ENCODE measurements around the gene LHFPL2. TPM values are rescaled to one million over a fixed set of nuclear protein-coding genes. Genes with fewer than 3 reads are reported as not detected.

LHFPL2 gene
- total RNA-seq (2014; rRNA removed; shearing (Covaris generic)) (49.4 and 50.8 TPM in 2 replicates), polyA plus RNA-seq (2016; fragmentation: Nextera tagmentation; extraction: Ambion mirVana) (8.8 and 10.6 TPM in 2 replicates)
- long read RNA-seq, partial matches to known transcripts = 1 of 2 reads
- long read RNA-seq, other reads (novel, unspliced or antisense) = 1 of 2 reads

- H2AFZ ChIP-seq = peak within 1 kb of the TSS; percentile 91
- TF ChIP-seq EZH2phosphoT487 (IDR thresholded peaks at IDR 0.05; ENCODE audit: unreplicated experiment) (no peak), REST (IDR thresholded peaks at IDR 0.05; ENCODE audit: unreplicated experiment) (no peak), ZNF114 (CRISPR knock-in tag; IDR thresholded peaks at IDR 0.05) (no peak), POLR2AphosphoS5 (IDR thresholded peaks at IDR 0.05; ENCODE audit: low read depth) (no peak), ETS1 (IDR thresholded peaks at IDR 0.05) (no peak), NANOG (IDR thresholded peaks at IDR 0.05; ENCODE audit: borderline replicate concordance) (no peak), EZH2 (IDR thresholded peaks at IDR 0.05; ENCODE audit: low read depth, unreplicated experiment) (no peak), ZNF462 (CRISPR knock-in tag; IDR thresholded peaks at IDR 0.05) (no peak), CREB1 (CRISPR knock-in tag; IDR thresholded peaks at IDR 0.05; ENCODE audit: low read depth) (no peak), CTCF (conservative IDR thresholded peaks at IDR 0.05; ENCODE audit: low read depth in 2 of 2) (no peak)
- peaks cover 34% of the 10 kb centered on the region for H3K36me3 Mint-ChIP-seq (ENCODE audit: low read depth)
- H3K27ac Mint-ChIP-seq = peak within 1 kb of the TSS; percentile 72
- DNase-seq (ENCODE audit: low spot score) (peak; percentile 85), ATAC-seq (peak; percentile 57)
- H3K4me3 ChIP-seq = peak within 1 kb of the TSS; percentile 94
- no peaks in the 10 kb centered on the region; the same call in 1 of the 2 replicates for H3K36me3 ChIP-seq (ENCODE audit: insufficient read depth)
- H3K4me1 ChIP-seq (ENCODE audit: insufficient read depth) = peaks cover 29% of the 10 kb centered on the region
- H3F3A ChIP-seq (replicated peaks; ENCODE audit: low read depth) = peaks cover 4% of the 10 kb centered on the region
- peaks cover 7% of the 10 kb centered on the region for H3K27me3 Mint-ChIP-seq (ENCODE audit: insufficient read depth, low read depth, poor library complexity)
- peaks cover 23% of the 10 kb centered on the region for H4K20me1 ChIP-seq (replicated peaks; ENCODE audit: insufficient read depth)
- no peaks in the 10 kb centered on the region for H3K9me3 Mint-ChIP-seq
- no peaks in the 10 kb centered on the region for H3K9me2 ChIP-seq (ENCODE audit: insufficient read depth)
- H3K4me3 Mint-ChIP-seq = peak within 1 kb of the TSS; percentile 90
- H3K79me2 ChIP-seq (replicated peaks; ENCODE audit: insufficient read depth) = peaks cover 43% of the 10 kb centered on the region
- H3K4me2 ChIP-seq = peak within 1 kb of the TSS; percentile 91
- no peaks in the 10 kb centered on the region for H3K27me3 ChIP-seq (ENCODE audit: insufficient read depth)
- H3K4me1 Mint-ChIP-seq = peaks cover 35% of the 10 kb centered on the region
- H3K27ac ChIP-seq (ENCODE audit: low read depth) = peak within 1 kb of the TSS; percentile 67
These were observed at the start of gene LHFPL2 for GRCh38 chr5:78648359-78649210. Gene LHFPL2, minus strand, starts transcription at chr5:78648772. Its CDS starts 138,559 bp downstream, at chr5:78510213.
